Measurements from ENCODE around the gene MKNK2.

The MKNK2 gene

GRCh38 chr19:2018752-2019151 is 32.3 kb downstream of the MKNK2 start:
- no peak overlapping the region for H3K4me3 Mint-ChIP-seq
- no peaks in the 10 kb centered on the region for H3K36me3 Mint-ChIP-seq (ENCODE audit: low read depth)
- no peaks in the 10 kb centered on the region for H3K9me3 Mint-ChIP-seq
- DNase-seq (ENCODE audit: low spot score): no peak
- no peaks in the 10 kb centered on the region for H3K27me3 Mint-ChIP-seq (ENCODE audit: low read depth)
- peaks cover 10% of the 10 kb centered on the region for H3K4me1 Mint-ChIP-seq (ENCODE audit: low read depth)
- no peak overlapping the region for H3K27ac Mint-ChIP-seq

- Mint-ChIP-seq H3K9me3 (no peaks in the 10 kb centered on the region), H3K4me3 (peak overlapping the region; percentile 78), H3K27me3 (ENCODE audit: low read depth) (no peaks in the 10 kb centered on the region), H3K4me1 (ENCODE audit: low read depth) (peaks cover 10% of the 10 kb centered on the region), H3K27ac (peak overlapping the region; percentile 15), H3K36me3 (ENCODE audit: low read depth) (peaks cover 8% of the 10 kb centered on the region)
- peak; percentile 41 for DNase-seq (ENCODE audit: low spot score)
These were observed 34.8 kb downstream of the MKNK2 start for GRCh38 chr19:2016041-2016807.

GRCh38 chr19:2015608-2015950 is 35.5 kb downstream of the MKNK2 start, which contains the start of gene BTBD2:
Gene BTBD2, minus strand, starts transcription at chr19:2015714. Its CDS starts 11 bp downstream, at chr19:2015703.
- H3K27ac Mint-ChIP-seq: peak within 1 kb of the TSS; percentile 63
- peaks cover 10% of the 10 kb centered on the region for H3K4me1 Mint-ChIP-seq (ENCODE audit: low read depth)
- no peaks in the 10 kb centered on the region for H3K9me3 Mint-ChIP-seq
- H3K4me3 Mint-ChIP-seq: peak within 1 kb of the TSS; percentile 78
- peaks cover 10% of the 10 kb centered on the region for H3K36me3 Mint-ChIP-seq (ENCODE audit: low read depth)
- no peaks in the 10 kb centered on the region for H3K27me3 Mint-ChIP-seq (ENCODE audit: low read depth)
- peak; percentile 46 for DNase-seq (ENCODE audit: low spot score)

GRCh38 chr19:2014731-2015607 is 36.1 kb downstream of the MKNK2 start:
- Mint-ChIP-seq H3K36me3 (ENCODE audit: low read depth) (peaks cover 10% of the 10 kb centered on the region), H3K4me1 (ENCODE audit: low read depth) (peaks cover 10% of the 10 kb centered on the region), H3K9me3 (no peaks in the 10 kb centered on the region), H3K4me3 (peak overlapping the region; percentile 69), H3K27ac (peak overlapping the region; percentile 63), H3K27me3 (ENCODE audit: low read depth) (no peaks in the 10 kb centered on the region)
- no peak for DNase-seq (ENCODE audit: low spot score)

- Mint-ChIP-seq H3K4me3 (no peak overlapping the region), H3K36me3 (ENCODE audit: low read depth) (peaks cover 10% of the 10 kb centered on the region), H3K27me3 (ENCODE audit: low read depth) (no peaks in the 10 kb centered on the region), H3K27ac (no peak overlapping the region), H3K9me3 (no peaks in the 10 kb centered on the region), H3K4me1 (ENCODE audit: low read depth) (peaks cover 2% of the 10 kb centered on the region)
- no peak for DNase-seq (ENCODE audit: low spot score)
These were observed 36.9 kb downstream of the MKNK2 start for GRCh38 chr19:2014131-2014571.

- no peaks in the 10 kb centered on the region for H3K27me3 Mint-ChIP-seq (ENCODE audit: low read depth)
- peak overlapping the region; percentile 49 for H3K4me3 Mint-ChIP-seq
- no peaks in the 10 kb centered on the region for H3K9me3 Mint-ChIP-seq
- peaks cover 2% of the 10 kb centered on the region for H3K4me1 Mint-ChIP-seq (ENCODE audit: low read depth)
- H3K36me3 Mint-ChIP-seq (ENCODE audit: low read depth): peaks cover 10% of the 10 kb centered on the region
- peak overlapping the region; percentile 26 for H3K27ac Mint-ChIP-seq
- no peak for DNase-seq (ENCODE audit: low spot score)
These were observed 37.4 kb downstream of the MKNK2 start for GRCh38 chr19:2013683-2013961.

GRCh38 chr19:2012941-2013682 is 37.9 kb downstream of the MKNK2 start:
- Mint-ChIP-seq H3K27ac (no peak overlapping the region), H3K36me3 (ENCODE audit: low read depth) (peaks cover 10% of the 10 kb centered on the region), H3K4me1 (ENCODE audit: low read depth) (peaks cover 2% of the 10 kb centered on the region), H3K4me3 (peak overlapping the region; percentile 49), H3K27me3 (ENCODE audit: low read depth) (no peaks in the 10 kb centered on the region), H3K9me3 (no peaks in the 10 kb centered on the region)
- no peak for DNase-seq (ENCODE audit: low spot score)

- no peak overlapping the region for H3K27ac Mint-ChIP-seq
- H3K4me3 Mint-ChIP-seq: no peak overlapping the region
- peaks cover 10% of the 10 kb centered on the region for H3K36me3 Mint-ChIP-seq (ENCODE audit: low read depth)
- DNase-seq (ENCODE audit: low spot score): no peak
- peaks cover 2% of the 10 kb centered on the region for H3K4me1 Mint-ChIP-seq (ENCODE audit: low read depth)
- no peaks in the 10 kb centered on the region for H3K27me3 Mint-ChIP-seq (ENCODE audit: low read depth)
- no peaks in the 10 kb centered on the region for H3K9me3 Mint-ChIP-seq
These were observed 39.9 kb downstream of the MKNK2 start for GRCh38 chr19:2011169-2011568.

GRCh38 chr19:2010135-2010668 is 40.8 kb downstream of the MKNK2 start:
- Mint-ChIP-seq H3K9me3 (no peaks in the 10 kb centered on the region), H3K27ac (no peak overlapping the region), H3K4me1 (ENCODE audit: low read depth) (no peaks in the 10 kb centered on the region), H3K4me3 (no peak overlapping the region), H3K27me3 (ENCODE audit: low read depth) (no peaks in the 10 kb centered on the region), H3K36me3 (ENCODE audit: low read depth) (peaks cover 10% of the 10 kb centered on the region)
- DNase-seq (ENCODE audit: low spot score): no peak

- H3K27me3 Mint-ChIP-seq (ENCODE audit: low read depth): no peaks in the 10 kb centered on the region
- H3K4me1 Mint-ChIP-seq (ENCODE audit: low read depth): peaks cover 4% of the 10 kb centered on the region
- H3K4me3 Mint-ChIP-seq: no peak overlapping the region
- no peaks in the 10 kb centered on the region for H3K9me3 Mint-ChIP-seq
- DNase-seq (ENCODE audit: low spot score): no peak
- H3K27ac Mint-ChIP-seq: no peak overlapping the region
- peaks cover 7% of the 10 kb centered on the region for H3K36me3 Mint-ChIP-seq (ENCODE audit: low read depth)
These were observed 47.2 kb downstream of the MKNK2 start for GRCh38 chr19:2003874-2004273.

GRCh38 chr19:1999856-2000515 is 51.1 kb downstream of the MKNK2 start:
- Mint-ChIP-seq H3K4me1 (ENCODE audit: low read depth) (peaks cover 4% of the 10 kb centered on the region), H3K27ac (no peak overlapping the region), H3K4me3 (no peak overlapping the region), H3K27me3 (ENCODE audit: low read depth) (no peaks in the 10 kb centered on the region), H3K36me3 (ENCODE audit: low read depth) (peaks cover 22% of the 10 kb centered on the region), H3K9me3 (no peaks in the 10 kb centered on the region)
- DNase-seq (ENCODE audit: low spot score): no peak

- H3K4me3 Mint-ChIP-seq: no peak overlapping the region
- H3K4me1 Mint-ChIP-seq (ENCODE audit: low read depth): peaks cover 3% of the 10 kb centered on the region
- DNase-seq (ENCODE audit: low spot score): no peak
- H3K9me3 Mint-ChIP-seq: no peaks in the 10 kb centered on the region
- H3K36me3 Mint-ChIP-seq (ENCODE audit: low read depth): peaks cover 24% of the 10 kb centered on the region
- no peaks in the 10 kb centered on the region for H3K27me3 Mint-ChIP-seq (ENCODE audit: low read depth)
- H3K27ac Mint-ChIP-seq: no peak overlapping the region
These were observed 52.0 kb downstream of the MKNK2 start for GRCh38 chr19:1998712-1999708.

Measured in T-helper 2 cell treated with Interferon-gamma antibody and Interleukin-4, amounts not matched to agents 5 μg/mL and 100 μg/mL, for 36 hours (primary cell).